ENCODE results near the gene BTNL2. TPM values are rescaled to one million over a fixed set of nuclear protein-coding genes. Genes with fewer than 3 reads are reported as not detected.
A peak's percentile ranks its signal among the peaks of the same experiment; 100 is the strongest.

The BTNL2 gene, protein sequence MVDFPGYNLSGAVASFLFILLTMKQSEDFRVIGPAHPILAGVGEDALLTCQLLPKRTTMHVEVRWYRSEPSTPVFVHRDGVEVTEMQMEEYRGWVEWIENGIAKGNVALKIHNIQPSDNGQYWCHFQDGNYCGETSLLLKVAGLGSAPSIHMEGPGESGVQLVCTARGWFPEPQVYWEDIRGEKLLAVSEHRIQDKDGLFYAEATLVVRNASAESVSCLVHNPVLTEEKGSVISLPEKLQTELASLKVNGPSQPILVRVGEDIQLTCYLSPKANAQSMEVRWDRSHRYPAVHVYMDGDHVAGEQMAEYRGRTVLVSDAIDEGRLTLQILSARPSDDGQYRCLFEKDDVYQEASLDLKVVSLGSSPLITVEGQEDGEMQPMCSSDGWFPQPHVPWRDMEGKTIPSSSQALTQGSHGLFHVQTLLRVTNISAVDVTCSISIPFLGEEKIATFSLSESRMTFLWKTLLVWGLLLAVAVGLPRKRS
- polyA plus RNA-seq (2013, experiment 1 of 2), result not detected
- not detected for polyA plus RNA-seq (2013, experiment 2 of 2)

DNA sequence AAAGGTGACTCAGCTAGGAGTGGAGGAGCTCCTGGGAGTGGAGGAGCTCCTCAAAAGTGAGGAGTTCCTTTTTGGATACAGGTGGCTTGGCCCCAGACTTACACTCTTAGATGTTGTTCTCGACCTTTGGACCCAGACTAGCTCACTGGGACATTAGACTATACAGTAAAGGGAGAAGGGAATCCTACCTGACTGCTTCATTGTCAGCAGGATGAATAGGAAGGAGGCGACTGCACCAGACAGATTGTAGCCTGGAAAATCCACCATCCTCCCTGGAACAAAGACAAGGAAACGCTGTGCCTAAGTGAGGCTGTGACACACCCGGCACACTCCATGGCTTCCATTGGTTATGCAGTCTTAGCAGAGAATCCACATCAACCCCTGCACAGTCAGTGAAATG, at the start of gene BTNL2:
Gene BTNL2, minus strand, starts transcription at position 325 of the 400 bp plus-strand sequence. Its CDS starts 58 bp downstream, at position 267.
- Histone ChIP-seq H3K4me1 (ENCODE audit: insufficient read depth, low read length) (peaks cover 5% of the 10 kb centered on the region; the same call in 1 of the 2 replicates), H3K27ac (ENCODE audit: low read depth, low read length) (no peak within 1 kb of the TSS), H3K4me3 (ENCODE audit: low read length) (no peak within 1 kb of the TSS), H3K27me3 (ENCODE audit: insufficient read depth, low read length) (no peaks in the 10 kb centered on the region), H3K9ac (ENCODE audit: low read depth, low read length) (no peak within 1 kb of the TSS), H3K36me3 (ENCODE audit: insufficient read depth, low read length) (no peaks in the 10 kb centered on the region), H3K9me3 (ENCODE audit: insufficient read depth, low read depth, low read length) (no peaks in the 10 kb centered on the region)
- 74% methylated on average over 4 of the region's 4 CpGs for WGBS

DNA sequence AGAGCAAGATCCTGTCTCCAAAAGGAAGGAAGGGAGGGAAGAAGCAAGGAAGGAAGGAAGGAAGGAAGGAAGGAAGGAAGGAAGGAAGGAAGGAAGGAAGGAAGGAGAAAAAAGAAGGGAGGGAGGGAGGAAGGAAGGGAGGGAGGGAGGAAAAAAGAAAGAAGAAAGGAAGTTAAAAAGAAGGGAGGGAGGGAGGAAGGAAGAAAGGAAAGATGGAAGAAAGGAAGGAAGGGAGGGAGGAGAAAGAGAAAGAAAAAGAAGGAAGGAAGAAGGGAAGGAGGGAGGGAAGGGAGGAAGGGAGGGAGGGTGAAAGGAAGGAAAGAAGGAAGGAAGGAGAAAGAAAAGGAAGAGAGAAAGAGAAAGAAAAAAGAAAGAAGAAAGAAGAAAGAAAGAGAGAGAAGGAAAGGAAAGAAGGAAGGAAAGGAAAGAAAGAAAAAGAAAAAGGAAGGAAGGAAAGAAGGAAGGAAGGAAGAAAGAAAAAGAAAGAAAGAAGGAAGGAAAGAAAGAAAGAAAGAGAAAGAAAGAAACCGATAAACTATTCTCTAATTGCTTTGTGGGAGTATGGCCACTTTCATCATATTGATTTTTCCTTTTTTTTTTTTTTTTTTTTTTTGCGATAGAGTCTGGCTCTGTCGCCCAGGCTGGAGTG, 42.2 kb upstream of the BTNL2 start:
- Histone ChIP-seq H3K27ac (ENCODE audit: low read depth, low read length) (no peak overlapping the region), H3K9me3 (ENCODE audit: insufficient read depth, low read depth, low read length) (peaks cover 44% of the 10 kb centered on the region), H3K4me3 (ENCODE audit: low read length) (no peak overlapping the region), H3K36me3 (ENCODE audit: insufficient read depth, low read length) (no peaks in the 10 kb centered on the region), H3K27me3 (ENCODE audit: insufficient read depth, low read length) (no peaks in the 10 kb centered on the region), H3K9ac (ENCODE audit: low read depth, low read length) (no peak overlapping the region), H3K4me1 (ENCODE audit: insufficient read depth, low read length) (no peaks in the 10 kb centered on the region)
- WGBS, result 79% methylated on average over 3 of the region's 3 CpGs

DNA sequence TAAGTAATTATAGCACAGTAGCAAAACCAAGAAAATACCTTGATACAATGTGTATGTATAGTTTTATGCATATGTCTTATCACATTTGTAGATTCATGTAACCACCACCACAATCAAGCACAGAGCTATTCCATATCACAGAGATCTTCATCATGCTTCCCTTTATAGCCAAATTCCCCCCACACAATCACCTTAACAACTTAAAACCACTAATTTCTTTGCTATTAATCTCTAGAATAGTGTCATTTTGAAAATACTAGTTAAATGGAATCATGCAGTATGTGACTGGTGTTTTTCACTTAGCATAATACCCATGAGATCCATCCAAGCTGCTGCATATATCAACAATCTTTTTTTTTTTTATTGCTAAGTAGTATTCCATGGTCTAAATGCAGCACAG, 41.0 kb upstream of the BTNL2 start:
- Histone ChIP-seq H3K27me3 (ENCODE audit: insufficient read depth, low read length) (no peaks in the 10 kb centered on the region), H3K4me3 (ENCODE audit: low read length) (no peak overlapping the region), H3K36me3 (ENCODE audit: insufficient read depth, low read length) (no peaks in the 10 kb centered on the region), H3K9ac (ENCODE audit: low read depth, low read length) (no peak overlapping the region), H3K9me3 (ENCODE audit: insufficient read depth, low read depth, low read length) (peaks cover 35% of the 10 kb centered on the region), H3K4me1 (ENCODE audit: insufficient read depth, low read length) (no peaks in the 10 kb centered on the region), H3K27ac (ENCODE audit: low read depth, low read length) (no peak overlapping the region)

DNA sequence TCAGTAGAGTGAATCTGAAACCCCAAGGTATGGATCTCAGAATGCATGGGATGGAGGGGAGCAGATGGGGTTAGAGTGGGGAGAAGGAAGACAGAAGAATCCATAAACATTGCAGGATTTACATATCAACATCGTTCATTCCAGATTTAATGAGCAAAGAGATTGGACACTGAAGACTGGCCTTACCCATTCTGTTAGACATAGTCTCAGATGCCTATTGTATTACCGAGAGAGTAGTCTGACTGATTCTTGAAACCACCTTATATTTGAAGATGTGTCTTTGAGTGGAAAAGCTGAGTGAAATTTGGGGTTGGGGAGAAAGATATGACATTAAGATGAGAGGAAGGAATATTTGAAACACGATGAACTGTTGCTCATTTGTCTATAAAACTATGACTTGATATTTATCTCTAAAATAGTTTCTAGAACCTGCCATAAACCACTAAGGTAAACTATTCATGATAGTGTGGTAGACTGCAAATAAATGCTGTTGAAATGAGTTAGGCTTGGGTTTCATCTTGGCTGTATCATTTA, 38.4 kb upstream of the BTNL2 start:
- H3K9me3 ChIP-seq (ENCODE audit: insufficient read depth, low read depth, low read length), result peaks cover 37% of the 10 kb centered on the region
- H3K4me3 ChIP-seq (ENCODE audit: low read length), result no peak overlapping the region
- no peak overlapping the region for H3K9ac ChIP-seq (ENCODE audit: low read depth, low read length)
- H3K4me1 ChIP-seq (ENCODE audit: insufficient read depth, low read length), result no peaks in the 10 kb centered on the region
- H3K27ac ChIP-seq (ENCODE audit: low read depth, low read length), result no peak overlapping the region
- H3K27me3 ChIP-seq (ENCODE audit: insufficient read depth, low read length), result no peaks in the 10 kb centered on the region
- H3K36me3 ChIP-seq (ENCODE audit: insufficient read depth, low read length), result no peaks in the 10 kb centered on the region
- 82% methylated on average over 2 of the region's 3 CpGs for WGBS

DNA sequence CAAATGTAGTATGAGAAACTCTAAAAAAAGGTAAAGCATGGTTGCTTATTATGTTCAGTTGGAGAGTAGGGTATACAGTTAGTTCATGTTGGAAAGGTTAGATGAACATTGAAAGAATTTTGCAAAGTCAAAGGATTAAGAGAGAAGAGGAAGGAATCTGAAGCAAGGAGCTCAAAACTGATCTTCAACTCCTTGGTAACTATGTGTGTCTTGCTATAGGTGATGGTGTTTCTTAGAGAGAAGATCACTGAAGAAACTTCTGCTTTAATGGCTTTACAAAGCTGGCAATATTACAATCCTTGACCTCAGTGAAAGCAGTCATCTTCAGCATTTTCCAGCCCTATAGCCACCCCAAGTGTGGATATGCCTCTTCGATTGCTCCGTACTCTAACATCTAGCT, 37.5 kb upstream of the BTNL2 start:
- Histone ChIP-seq H3K36me3 (ENCODE audit: insufficient read depth, low read length) (no peaks in the 10 kb centered on the region), H3K4me1 (ENCODE audit: insufficient read depth, low read length) (peaks cover 3% of the 10 kb centered on the region; the same call in 1 of the 2 replicates), H3K4me3 (ENCODE audit: low read length) (no peak overlapping the region), H3K27ac (ENCODE audit: low read depth, low read length) (no peak overlapping the region), H3K9me3 (ENCODE audit: insufficient read depth, low read depth, low read length) (peaks cover 38% of the 10 kb centered on the region), H3K27me3 (ENCODE audit: insufficient read depth, low read length) (no peaks in the 10 kb centered on the region), H3K9ac (ENCODE audit: low read depth, low read length) (no peak overlapping the region)
- WGBS, result 91% methylated on average over 2 of the region's 2 CpGs

DNA sequence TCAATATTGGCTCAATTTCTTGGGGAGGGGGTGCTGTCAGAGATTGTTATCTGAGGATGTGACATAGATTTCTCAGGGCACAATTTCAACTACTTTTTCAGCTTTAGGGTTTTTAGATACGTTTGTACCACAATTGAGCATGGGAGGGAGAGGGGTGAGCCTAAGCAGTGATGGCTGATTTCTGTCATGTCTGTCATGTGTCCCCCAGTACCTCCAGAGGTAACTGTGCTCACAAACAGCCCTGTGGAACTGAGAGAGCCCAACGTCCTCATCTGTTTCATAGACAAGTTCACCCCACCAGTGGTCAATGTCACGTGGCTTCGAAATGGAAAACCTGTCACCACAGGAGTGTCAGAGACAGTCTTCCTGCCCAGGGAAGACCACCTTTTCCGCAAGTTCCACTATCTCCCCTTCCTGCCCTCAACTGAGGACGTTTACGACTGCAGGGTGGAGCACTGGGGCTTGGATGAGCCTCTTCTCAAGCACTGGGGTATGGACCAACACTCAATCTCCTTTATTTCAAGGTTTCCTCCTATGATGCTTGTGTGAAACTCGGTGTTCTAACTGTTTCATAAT, 36.1 kb upstream of the BTNL2 start:
- Histone ChIP-seq H3K4me1 (ENCODE audit: insufficient read depth, low read length) (peaks cover 3% of the 10 kb centered on the region; the same call in 1 of the 2 replicates), H3K36me3 (ENCODE audit: insufficient read depth, low read length) (no peaks in the 10 kb centered on the region), H3K4me3 (ENCODE audit: low read length) (no peak overlapping the region), H3K27me3 (ENCODE audit: insufficient read depth, low read length) (no peaks in the 10 kb centered on the region), H3K27ac (ENCODE audit: low read depth, low read length) (no peak overlapping the region), H3K9ac (ENCODE audit: low read depth, low read length) (no peak overlapping the region), H3K9me3 (ENCODE audit: insufficient read depth, low read depth, low read length) (peaks cover 35% of the 10 kb centered on the region)
- 82% methylated on average over 8 of the region's 8 CpGs for WGBS

DNA sequence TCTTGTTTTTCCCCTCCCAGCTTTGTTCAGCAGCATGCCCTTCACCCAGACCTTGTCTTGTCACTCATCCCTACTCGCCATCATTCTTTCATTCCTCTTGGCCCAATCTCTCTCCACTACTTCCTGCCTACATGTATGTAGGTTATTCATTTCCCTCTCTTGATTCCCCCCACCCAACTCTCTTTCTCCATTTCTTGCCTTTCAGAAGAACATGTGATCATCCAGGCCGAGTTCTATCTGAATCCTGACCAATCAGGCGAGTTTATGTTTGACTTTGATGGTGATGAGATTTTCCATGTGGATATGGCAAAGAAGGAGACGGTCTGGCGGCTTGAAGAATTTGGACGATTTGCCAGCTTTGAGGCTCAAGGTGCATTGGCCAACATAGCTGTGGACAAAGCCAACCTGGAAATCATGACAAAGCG, 35.3 kb upstream of the BTNL2 start:
- Histone ChIP-seq H3K27me3 (ENCODE audit: insufficient read depth, low read length) (no peaks in the 10 kb centered on the region), H3K9ac (ENCODE audit: low read depth, low read length) (no peak overlapping the region), H3K4me1 (ENCODE audit: insufficient read depth, low read length) (peaks cover 3% of the 10 kb centered on the region; the same call in 1 of the 2 replicates), H3K4me3 (ENCODE audit: low read length) (no peak overlapping the region), H3K36me3 (ENCODE audit: insufficient read depth, low read length) (no peaks in the 10 kb centered on the region), H3K27ac (ENCODE audit: low read depth, low read length) (no peak overlapping the region), H3K9me3 (ENCODE audit: insufficient read depth, low read depth, low read length) (peaks cover 29% of the 10 kb centered on the region)
- 76% methylated on average over 7 of the region's 7 CpGs for WGBS

DNA sequence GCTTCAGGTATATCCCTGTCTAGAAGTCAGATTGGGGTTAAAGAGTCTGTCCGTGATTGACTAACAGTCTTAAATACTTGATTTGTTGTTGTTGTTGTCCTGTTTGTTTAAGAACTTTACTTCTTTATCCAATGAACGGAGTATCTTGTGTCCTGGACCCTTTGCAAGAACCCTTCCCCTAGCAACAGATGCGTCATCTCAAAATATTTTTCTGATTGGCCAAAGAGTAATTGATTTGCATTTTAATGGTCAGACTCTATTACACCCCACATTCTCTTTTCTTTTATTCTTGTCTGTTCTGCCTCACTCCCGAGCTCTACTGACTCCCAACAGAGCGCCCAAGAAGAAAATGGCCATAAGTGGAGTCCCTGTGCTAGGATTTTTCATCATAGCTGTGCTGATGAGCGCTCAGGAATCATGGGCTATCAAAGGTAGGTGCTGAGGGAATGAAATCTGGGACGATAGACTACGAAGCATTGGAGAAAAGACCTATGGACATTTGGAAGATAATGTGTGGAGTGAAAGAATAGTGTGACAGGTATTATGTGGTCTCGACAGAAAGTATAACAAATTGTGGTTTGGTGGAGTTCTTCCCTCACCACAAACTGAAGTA, 32.7 kb upstream of the BTNL2 start, which contains the start of gene HLA-DRA:
Gene HLA-DRA, plus strand, starts transcription at position 286 of the 613 bp plus-strand sequence. Its CDS starts 64 bp downstream, at position 350.
- Histone ChIP-seq H3K9ac (ENCODE audit: low read depth, low read length) (no peak within 1 kb of the TSS), H3K36me3 (ENCODE audit: insufficient read depth, low read length) (no peaks in the 10 kb centered on the region), H3K4me3 (ENCODE audit: low read length) (peak within 1 kb of the TSS; percentile 6; the same call in 1 of the 2 replicates), H3K27me3 (ENCODE audit: insufficient read depth, low read length) (no peaks in the 10 kb centered on the region), H3K27ac (ENCODE audit: low read depth, low read length) (no peak within 1 kb of the TSS), H3K9me3 (ENCODE audit: insufficient read depth, low read depth, low read length) (peaks cover 21% of the 10 kb centered on the region), H3K4me1 (ENCODE audit: insufficient read depth, low read length) (peaks cover 3% of the 10 kb centered on the region; the same call in 1 of the 2 replicates)
- WGBS, result 75% methylated on average over 9 of the region's 9 CpGs

DNA sequence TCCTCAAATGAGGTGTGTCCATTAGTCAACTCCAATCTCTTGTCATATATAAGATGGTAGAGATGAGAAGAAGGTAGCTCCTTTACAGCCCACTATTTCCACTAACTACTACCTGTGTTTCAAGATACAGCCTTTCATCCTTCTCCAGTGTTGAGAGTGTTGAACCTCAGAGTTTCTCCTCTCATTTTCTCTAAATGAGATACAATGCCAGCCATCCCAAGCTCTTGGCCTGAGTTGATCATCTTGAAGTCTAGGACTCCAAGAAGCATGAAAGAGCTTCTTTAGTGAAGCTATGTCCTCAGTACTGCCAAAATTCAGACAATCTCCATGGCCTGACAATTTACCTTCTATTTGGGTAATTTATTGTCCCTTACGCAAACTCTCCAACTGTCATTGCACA, 32.2 kb upstream of the BTNL2 start:
- Histone ChIP-seq H3K4me1 (ENCODE audit: insufficient read depth, low read length) (peaks cover 3% of the 10 kb centered on the region; the same call in 1 of the 2 replicates), H3K36me3 (ENCODE audit: insufficient read depth, low read length) (no peaks in the 10 kb centered on the region), H3K9me3 (ENCODE audit: insufficient read depth, low read depth, low read length) (peaks cover 17% of the 10 kb centered on the region), H3K9ac (ENCODE audit: low read depth, low read length) (no peak overlapping the region), H3K4me3 (ENCODE audit: low read length) (no peak overlapping the region), H3K27me3 (ENCODE audit: insufficient read depth, low read length) (no peaks in the 10 kb centered on the region), H3K27ac (ENCODE audit: low read depth, low read length) (no peak overlapping the region)
- 100% methylated on average over 1 of the region's 1 CpG for WGBS

DNA sequence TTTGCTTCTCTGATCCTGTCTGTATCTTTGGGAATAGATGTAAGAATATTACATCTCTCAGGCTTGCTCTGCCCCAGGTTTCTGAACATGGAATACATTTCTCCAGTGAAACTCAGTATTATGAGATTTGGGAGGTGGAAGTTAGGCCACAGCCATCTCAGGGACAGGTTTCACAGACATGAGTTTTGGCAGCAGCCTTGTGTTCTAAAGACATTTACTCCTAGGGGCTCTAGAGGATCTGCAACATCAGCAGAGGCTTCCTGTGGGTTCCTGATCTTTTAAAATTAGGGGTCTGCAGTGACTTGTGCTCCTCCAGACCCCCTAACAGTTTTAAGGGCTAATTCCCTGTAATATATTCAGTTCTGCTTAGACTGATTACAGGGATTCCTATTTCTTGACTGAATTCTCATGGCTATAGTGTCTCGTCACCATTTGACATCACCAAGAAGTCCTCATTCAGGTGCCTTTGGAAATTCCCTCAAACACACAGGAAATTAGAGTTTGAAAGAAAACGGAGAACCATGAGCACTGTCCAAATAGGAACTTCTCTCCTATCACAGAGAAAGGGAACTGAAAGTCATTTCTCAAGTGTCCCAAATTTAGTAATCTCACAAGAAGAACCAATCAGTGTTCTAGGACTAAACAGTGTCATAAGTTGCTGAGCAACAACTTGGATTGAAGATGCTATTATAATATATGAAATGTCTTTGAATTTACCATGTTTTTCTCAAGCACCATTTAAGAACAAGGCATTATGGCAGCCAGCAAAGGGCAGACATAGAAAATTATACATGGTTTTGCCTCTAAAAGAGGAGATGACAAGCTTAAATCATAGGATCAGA, 30.2 kb upstream of the BTNL2 start:
- H3K36me3 ChIP-seq (ENCODE audit: insufficient read depth, low read length), result no peaks in the 10 kb centered on the region

More for the DNA sequence above, 30.2 kb upstream of the BTNL2 start:
- Histone ChIP-seq H3K4me3 (ENCODE audit: low read length) (no peak overlapping the region), H3K27ac (ENCODE audit: low read depth, low read length) (no peak overlapping the region), H3K4me1 (ENCODE audit: insufficient read depth, low read length) (peaks cover 3% of the 10 kb centered on the region; the same call in 1 of the 2 replicates), H3K27me3 (ENCODE audit: insufficient read depth, low read length) (no peaks in the 10 kb centered on the region), H3K9me3 (ENCODE audit: insufficient read depth, low read depth, low read length) (peaks cover 7% of the 10 kb centered on the region), H3K9ac (ENCODE audit: low read depth, low read length) (no peak overlapping the region)
- 77% methylated on average over 2 of the region's 2 CpGs for WGBS

Measured in HUES64 (cell line).